Activated CD8-positive, alpha-beta T cell treated with anti-CD3 and anti-CD28 coated beads, Interleukin-2, amount 10 ng/mL, durations not matched to agents 7 days and 5 days (primary cell): Measurements from ENCODE around the gene IGSF21. TPM values are rescaled to one million over a fixed set of nuclear protein-coding genes. Genes with fewer than 3 reads are reported as not detected.

ENCODE experiments used
- ATAC-seq: fragments of 150-1000 bp; cut with Tn5 transposase; one replicate; pipeline ENCODE4 v1.10.0; 2021; ENCODE audit warnings: moderate library complexity
- CTCF ChIA-PET: fragments of 350-600 bp; sonication (Branson Sonifier 250); formaldehyde crosslinking; loops from one replicate; lab custom pipeline; 2021; ENCODE audit warnings: antibody characterized with exemption; lab: Charles Lee
- POLR2A ChIA-PET: fragments of 350-600 bp; sonication (Branson Sonifier 250); formaldehyde crosslinking; loops from one replicate; lab custom pipeline; 2021; ENCODE audit warnings: antibody characterized with exemption; lab: Charles Lee
- DNase-seq: peaks from one replicate; pipeline ENCODE4 v3.0.0-alpha.2; 2020
- H3K27ac Mint-ChIP-seq: one replicate; pipeline ENCODE4 v1.8.0; 2021; ENCODE audit warnings: mild to moderate bottlenecking, mixed read lengths
- H3K27me3 Mint-ChIP-seq: one replicate; pipeline ENCODE4 v1.8.0; 2021; ENCODE audit warnings: low read depth, mixed read lengths
- H3K36me3 Mint-ChIP-seq: one replicate; pipeline ENCODE4 v1.8.0; 2021; ENCODE audit warnings: low read depth, mixed read lengths
- H3K4me1 Mint-ChIP-seq: one replicate; pipeline ENCODE4 v1.8.0; 2021; ENCODE audit warnings: low read depth, mixed read lengths
- H3K4me3 Mint-ChIP-seq: one replicate; pipeline ENCODE4 v1.8.0; 2021; ENCODE audit warnings: mild to moderate bottlenecking, mixed read lengths
- H3K9me3 Mint-ChIP-seq: one replicate; pipeline ENCODE4 v1.8.0; 2022; ENCODE audit warnings: mixed read lengths; ENCODE audit not compliant: insufficient read depth
- total RNA-seq, 2 experiments: library from RNA; stranded (reverse); gene quantifications; one replicate each; pipeline ENCODE4 v1.2.3, GENCODE V29; 2021

Gene IGSF21
- total RNA-seq, 2 experiments from 2014 or later: not detected

GRCh38 chr1:18400347-18401102 is 292.9 kb downstream of the IGSF21 start:
- no peak for ATAC-seq
- no peaks in the 10 kb centered on the region for H3K27me3 Mint-ChIP-seq
- DNase-seq: no peak
- ChIA-PET CTCF (no interaction called here), POLR2A (no interaction called here)
- H3K4me1 Mint-ChIP-seq: no peaks in the 10 kb centered on the region
- no peak overlapping the region for H3K4me3 Mint-ChIP-seq
- no peak overlapping the region for H3K27ac Mint-ChIP-seq
- H3K36me3 Mint-ChIP-seq: no peaks in the 10 kb centered on the region
- no peaks in the 10 kb centered on the region for H3K9me3 Mint-ChIP-seq

GRCh38 chr1:18401921-18402320 is 294.3 kb downstream of the IGSF21 start:
- ChIA-PET POLR2A (no interaction called here), CTCF (no interaction called here)
- Mint-ChIP-seq H3K4me3 (no peak overlapping the region), H3K27ac (no peak overlapping the region), H3K4me1 (no peaks in the 10 kb centered on the region), H3K36me3 (no peaks in the 10 kb centered on the region), H3K9me3 (no peaks in the 10 kb centered on the region), H3K27me3 (no peaks in the 10 kb centered on the region)
- DNase-seq: no peak
- ATAC-seq: no peak

GRCh38 chr1:18404460-18404859 is 296.9 kb downstream of the IGSF21 start:
- Mint-ChIP-seq H3K27me3 (no peaks in the 10 kb centered on the region), H3K4me1 (no peaks in the 10 kb centered on the region), H3K9me3 (no peaks in the 10 kb centered on the region), H3K4me3 (no peak overlapping the region), H3K27ac (no peak overlapping the region), H3K36me3 (no peaks in the 10 kb centered on the region)
- ChIA-PET CTCF (no interaction called here), POLR2A (no interaction called here)
- no peak for ATAC-seq
- no peak for DNase-seq

- Mint-ChIP-seq H3K27me3 (no peaks in the 10 kb centered on the region), H3K36me3 (no peaks in the 10 kb centered on the region), H3K27ac (no peak overlapping the region), H3K4me3 (no peak overlapping the region), H3K9me3 (no peaks in the 10 kb centered on the region), H3K4me1 (no peaks in the 10 kb centered on the region)
- DNase-seq (no peak), ATAC-seq (no peak)
- ChIA-PET CTCF (no interaction called here), POLR2A (no interaction called here)
Measured at GRCh38 chr1:18407166-18408045, 299.8 kb downstream of the IGSF21 start.

GRCh38 chr1:18408656-18409370 is 301.2 kb downstream of the IGSF21 start:
- DNase-seq (no peak), ATAC-seq (no peak)
- H3K27ac Mint-ChIP-seq: no peak overlapping the region
- H3K27me3 Mint-ChIP-seq: no peaks in the 10 kb centered on the region
- no peaks in the 10 kb centered on the region for H3K36me3 Mint-ChIP-seq
- ChIA-PET CTCF (no interaction called here), POLR2A (no interaction called here)
- no peaks in the 10 kb centered on the region for H3K4me1 Mint-ChIP-seq
- H3K9me3 Mint-ChIP-seq: no peaks in the 10 kb centered on the region
- no peak overlapping the region for H3K4me3 Mint-ChIP-seq

- CTCF ChIA-PET: no interaction called here
Measured at GRCh38 chr1:18409609-18410237, 302.1 kb downstream of the IGSF21 start.

GRCh38 chr1:18410407-18410806 is 302.8 kb downstream of the IGSF21 start:
- CTCF ChIA-PET: no interaction called here
- Mint-ChIP-seq H3K4me1 (no peaks in the 10 kb centered on the region), H3K4me3 (no peak overlapping the region), H3K9me3 (no peaks in the 10 kb centered on the region), H3K36me3 (no peaks in the 10 kb centered on the region), H3K27me3 (no peaks in the 10 kb centered on the region), H3K27ac (no peak overlapping the region)
- POLR2A ChIA-PET: no interaction called here
- ATAC-seq (no peak), DNase-seq (no peak)

More at GRCh38 chr1:18409609-18410237, 302.1 kb downstream of the IGSF21 start:
- Mint-ChIP-seq H3K4me3 (no peak overlapping the region), H3K9me3 (no peaks in the 10 kb centered on the region), H3K36me3 (no peaks in the 10 kb centered on the region), H3K27ac (no peak overlapping the region), H3K4me1 (no peaks in the 10 kb centered on the region), H3K27me3 (no peaks in the 10 kb centered on the region)
- POLR2A ChIA-PET: no interaction called here
- no peak for ATAC-seq
- DNase-seq: no peak

GRCh38 chr1:18411321-18411720 is 303.7 kb downstream of the IGSF21 start:
- no peak for ATAC-seq
- no peaks in the 10 kb centered on the region for H3K27me3 Mint-ChIP-seq
- ChIA-PET CTCF (no interaction called here), POLR2A (no interaction called here)
- no peaks in the 10 kb centered on the region for H3K36me3 Mint-ChIP-seq
- no peaks in the 10 kb centered on the region for H3K4me1 Mint-ChIP-seq
- no peaks in the 10 kb centered on the region for H3K9me3 Mint-ChIP-seq
- no peak overlapping the region for H3K27ac Mint-ChIP-seq
- DNase-seq: no peak
- no peak overlapping the region for H3K4me3 Mint-ChIP-seq

GRCh38 chr1:18411820-18412641 is 304.4 kb downstream of the IGSF21 start:
- Mint-ChIP-seq H3K27me3 (no peaks in the 10 kb centered on the region), H3K27ac (no peak overlapping the region), H3K36me3 (no peaks in the 10 kb centered on the region), H3K4me1 (no peaks in the 10 kb centered on the region), H3K9me3 (no peaks in the 10 kb centered on the region), H3K4me3 (no peak overlapping the region)
- no peak for ATAC-seq
- ChIA-PET CTCF (no interaction called here), POLR2A (no interaction called here)
- DNase-seq: no peak

- no peaks in the 10 kb centered on the region for H3K4me1 Mint-ChIP-seq
- no peak overlapping the region for H3K4me3 Mint-ChIP-seq
- ChIA-PET CTCF (no interaction called here), POLR2A (no interaction called here)
- DNase-seq (no peak), ATAC-seq (no peak)
- no peak overlapping the region for H3K27ac Mint-ChIP-seq
- H3K27me3 Mint-ChIP-seq: peaks cover under 1% of the 10 kb centered on the region
- no peaks in the 10 kb centered on the region for H3K36me3 Mint-ChIP-seq
- H3K9me3 Mint-ChIP-seq: no peaks in the 10 kb centered on the region
Measured at GRCh38 chr1:18412882-18413353, 305.3 kb downstream of the IGSF21 start.
